Astrocyte (in vitro differentiated cells and primary cell): ENCODE results near the gene LPCAT4.

Source experiments
- EZH2 ChIP-seq: IDR thresholded peaks from 2 replicates; pipeline ENCODE4 v1.6.1; 2012; ENCODE audit warnings: mild to moderate bottlenecking, low read length, inconsistent platforms; ENCODE audit not compliant: insufficient read depth
- TF ChIP-seq, protein P1 (sequence below): IDR thresholded peaks from 2 replicates; pipeline ENCODE4 v1.5.1; 2011; ENCODE audit warnings: low read depth, mild to moderate bottlenecking, inconsistent platforms, low read length, moderate library complexity; ENCODE audit not compliant: insufficient read depth

DNA sequence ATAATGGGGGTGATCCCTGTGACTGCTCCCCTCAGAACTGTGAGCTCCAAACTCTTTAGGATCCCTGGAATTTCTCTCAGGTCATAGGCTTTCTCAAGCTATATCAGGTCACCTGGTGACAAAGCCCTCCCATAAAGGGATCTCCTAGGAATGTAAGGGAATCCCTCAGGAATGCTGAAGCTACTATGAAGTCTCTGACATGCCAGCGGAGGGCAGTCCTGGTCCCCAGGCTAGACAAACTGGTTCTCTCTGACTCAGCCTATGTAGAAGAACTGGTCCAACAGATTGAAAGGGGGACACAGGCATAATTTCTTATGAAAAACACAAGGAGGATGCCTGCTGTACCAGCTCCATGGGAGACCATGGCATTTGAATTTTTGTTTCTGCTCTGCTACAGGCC, 6.7 kb downstream of the LPCAT4 start:
- TF ChIP-seq, protein P1, sequence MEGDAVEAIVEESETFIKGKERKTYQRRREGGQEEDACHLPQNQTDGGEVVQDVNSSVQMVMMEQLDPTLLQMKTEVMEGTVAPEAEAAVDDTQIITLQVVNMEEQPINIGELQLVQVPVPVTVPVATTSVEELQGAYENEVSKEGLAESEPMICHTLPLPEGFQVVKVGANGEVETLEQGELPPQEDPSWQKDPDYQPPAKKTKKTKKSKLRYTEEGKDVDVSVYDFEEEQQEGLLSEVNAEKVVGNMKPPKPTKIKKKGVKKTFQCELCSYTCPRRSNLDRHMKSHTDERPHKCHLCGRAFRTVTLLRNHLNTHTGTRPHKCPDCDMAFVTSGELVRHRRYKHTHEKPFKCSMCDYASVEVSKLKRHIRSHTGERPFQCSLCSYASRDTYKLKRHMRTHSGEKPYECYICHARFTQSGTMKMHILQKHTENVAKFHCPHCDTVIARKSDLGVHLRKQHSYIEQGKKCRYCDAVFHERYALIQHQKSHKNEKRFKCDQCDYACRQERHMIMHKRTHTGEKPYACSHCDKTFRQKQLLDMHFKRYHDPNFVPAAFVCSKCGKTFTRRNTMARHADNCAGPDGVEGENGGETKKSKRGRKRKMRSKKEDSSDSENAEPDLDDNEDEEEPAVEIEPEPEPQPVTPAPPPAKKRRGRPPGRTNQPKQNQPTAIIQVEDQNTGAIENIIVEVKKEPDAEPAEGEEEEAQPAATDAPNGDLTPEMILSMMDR, result no peak
- no peak for TF ChIP-seq EZH2
